Umbilical cord (tissue), 2 donors: ENCODE measurements around the gene DONSON. TPM values are rescaled to one million over a fixed set of nuclear protein-coding genes. Genes with fewer than 3 reads are reported as not detected.
"Not testable (repeated sequence)": the region's sequence is repeated elsewhere in the genome, so short reads cannot be mapped to it uniquely, and the experiment has no call there.

Source experiments
- DNase-seq: peaks from one replicate; pipeline ENCODE4 v3.0.0-alpha.2; 2015; ENCODE audit warnings: low spot score
- total RNA-seq: library from RNA; depleted of rRNA; stranded (reverse); fragments of >200 nt; gene quantifications from one replicate; pipeline ENCODE4 v1.2.3, GENCODE V29; 2014; ENCODE audit warnings: low replicate concordance; ENCODE audit not compliant: insufficient read depth

The DONSON gene, protein sequence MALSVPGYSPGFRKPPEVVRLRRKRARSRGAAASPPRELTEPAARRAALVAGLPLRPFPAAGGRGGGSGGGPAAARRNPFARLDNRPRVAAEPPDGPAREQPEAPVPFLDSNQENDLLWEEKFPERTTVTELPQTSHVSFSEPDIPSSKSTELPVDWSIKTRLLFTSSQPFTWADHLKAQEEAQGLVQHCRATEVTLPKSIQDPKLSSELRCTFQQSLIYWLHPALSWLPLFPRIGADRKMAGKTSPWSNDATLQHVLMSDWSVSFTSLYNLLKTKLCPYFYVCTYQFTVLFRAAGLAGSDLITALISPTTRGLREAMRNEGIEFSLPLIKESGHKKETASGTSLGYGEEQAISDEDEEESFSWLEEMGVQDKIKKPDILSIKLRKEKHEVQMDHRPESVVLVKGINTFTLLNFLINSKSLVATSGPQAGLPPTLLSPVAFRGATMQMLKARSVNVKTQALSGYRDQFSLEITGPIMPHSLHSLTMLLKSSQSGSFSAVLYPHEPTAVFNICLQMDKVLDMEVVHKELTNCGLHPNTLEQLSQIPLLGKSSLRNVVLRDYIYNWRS
- total RNA-seq, result 15.2 TPM

DNA sequence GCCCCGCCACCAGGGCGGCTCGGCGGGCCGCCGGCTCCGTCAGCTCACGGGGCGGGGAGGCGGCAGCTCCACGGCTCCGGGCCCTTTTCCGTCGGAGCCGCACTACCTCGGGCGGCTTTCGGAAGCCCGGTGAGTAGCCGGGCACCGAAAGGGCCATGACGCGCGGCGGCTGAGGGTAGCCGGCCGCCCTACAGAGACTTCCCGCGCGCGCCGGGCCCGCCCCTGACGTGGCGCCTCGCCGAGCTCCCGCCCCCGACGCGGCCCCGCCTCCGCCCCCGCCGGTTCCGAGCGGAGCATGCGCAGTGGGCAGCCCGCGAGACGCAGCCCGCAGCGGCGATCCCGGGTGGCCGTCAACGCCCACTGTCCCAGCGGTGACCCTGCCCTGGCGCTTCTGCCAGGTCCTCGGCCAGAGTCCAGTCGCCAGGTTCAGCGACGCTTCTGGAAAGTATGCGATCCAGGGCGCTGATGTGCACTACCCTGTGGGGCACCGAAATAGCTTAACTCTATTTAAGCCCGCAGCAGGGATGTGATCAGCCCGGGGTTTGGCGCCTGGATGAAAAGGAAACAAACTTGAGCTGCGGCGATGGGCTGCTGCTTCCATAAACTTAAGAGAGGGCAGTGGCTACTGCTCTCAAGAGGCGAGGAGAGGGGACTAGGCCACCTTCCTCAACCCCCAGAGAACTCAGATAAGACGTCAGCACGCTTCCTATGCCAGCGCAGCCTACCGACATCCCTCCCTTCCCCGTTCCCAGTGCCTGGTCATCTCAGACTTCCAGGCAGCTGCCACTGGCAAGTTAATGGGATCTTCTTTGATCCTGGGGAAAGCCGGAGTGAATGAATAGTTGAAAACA is at the start of gene DONSON:
DONSON (minus strand) TSS at position 200 of the 851 bp plus-strand sequence; CDS start at position 157, 43 bp downstream.
- DNase-seq, result peak; percentile 92

DNA sequence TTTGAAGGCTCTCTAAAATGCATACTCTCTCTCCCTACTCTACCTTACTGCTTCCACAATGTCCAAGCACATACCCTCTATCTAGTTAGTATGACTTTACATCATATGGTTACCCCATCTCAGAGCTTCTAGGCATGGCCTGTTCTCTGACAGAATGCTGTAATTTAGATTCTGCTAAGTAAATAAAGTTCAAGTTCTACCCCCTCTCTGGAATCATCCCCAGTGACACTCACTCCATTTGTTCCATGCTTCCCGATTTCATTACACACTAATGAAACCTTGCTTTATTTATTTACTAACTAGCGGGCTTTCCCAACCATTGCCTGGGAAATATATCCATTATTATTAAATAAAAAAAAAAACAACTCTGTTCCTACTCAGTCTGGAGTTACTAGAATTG is 45.8 kb upstream of the DONSON start:
- DNase-seq, result no peak

DNA sequence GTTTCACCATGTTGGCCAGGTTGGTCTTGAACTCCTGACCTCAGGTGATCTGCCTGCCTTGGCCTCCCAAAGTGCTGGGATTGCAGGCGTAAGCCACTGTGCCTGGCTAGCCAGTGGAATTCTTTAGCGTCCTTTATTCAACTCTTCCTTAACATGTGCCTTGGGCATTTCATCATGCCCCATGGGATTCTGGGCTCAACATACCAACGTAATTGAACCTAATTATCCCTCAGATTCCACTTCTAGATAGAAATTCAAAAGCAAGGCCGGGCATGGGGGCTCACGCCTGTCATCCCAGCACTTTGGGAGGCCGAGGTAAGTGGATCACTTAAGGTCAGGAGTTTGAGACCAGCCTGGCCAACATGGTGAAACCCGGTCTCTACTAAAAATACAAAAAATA is 37.7 kb upstream of the DONSON start:
- not testable (repeated sequence) for DNase-seq

DNA sequence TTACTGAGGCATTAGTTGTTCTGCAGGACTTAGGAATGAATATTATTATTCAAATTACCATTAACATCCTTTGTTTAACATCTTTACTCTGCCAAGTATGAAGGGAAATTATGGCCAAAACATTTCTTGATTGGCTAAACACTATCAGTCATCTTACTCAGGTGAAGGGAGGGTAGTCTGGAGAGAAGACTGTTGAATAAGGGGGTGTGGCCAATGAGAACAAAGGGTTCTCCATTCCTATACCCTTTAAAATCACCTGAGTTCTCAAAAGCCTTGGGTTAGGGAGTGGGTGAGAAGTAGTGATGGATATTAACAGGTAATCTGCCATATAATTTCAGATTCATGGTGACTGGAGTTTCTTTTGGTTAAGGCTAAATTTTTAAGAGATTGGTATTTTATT is 33.8 kb upstream of the DONSON start:
- DNase-seq, result no peak

DNA sequence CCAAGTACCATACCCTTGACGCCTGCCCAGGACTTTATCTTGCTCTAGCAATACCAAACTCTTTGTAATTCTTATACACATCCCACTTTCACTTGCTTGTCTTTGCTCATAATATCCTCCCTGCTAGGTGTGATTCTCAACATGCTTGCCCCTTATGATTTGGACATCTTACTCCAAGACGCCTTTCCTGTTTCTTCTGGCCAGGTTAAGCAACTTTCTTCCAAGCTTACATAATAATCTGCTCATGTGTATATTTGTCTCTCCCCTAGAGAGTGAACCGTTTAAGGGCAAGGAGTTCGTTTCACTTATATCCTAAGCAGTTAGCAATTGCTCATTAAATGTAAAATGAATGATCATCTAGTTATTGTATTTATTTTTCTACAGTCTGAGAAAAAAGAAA is 31.2 kb upstream of the DONSON start:
- no peak for DNase-seq

DNA sequence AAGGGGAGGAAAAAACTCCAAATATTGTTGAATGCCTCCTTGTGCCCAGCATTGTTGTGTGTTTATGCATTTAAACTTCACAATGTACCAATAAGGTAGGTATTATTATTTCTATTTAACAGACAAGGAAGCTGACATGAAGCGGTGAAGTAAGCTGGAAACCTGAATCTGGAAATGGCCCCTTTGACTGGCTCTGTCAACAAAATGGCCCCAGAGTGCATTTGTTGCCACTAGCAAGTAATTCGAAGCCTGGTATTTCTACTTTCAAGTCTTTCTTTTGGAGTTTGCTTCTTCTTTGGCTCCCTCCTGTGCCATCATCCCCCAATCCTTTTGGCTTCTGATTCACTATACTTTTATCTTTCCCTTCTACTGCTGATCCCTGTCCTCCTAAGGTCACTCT is 29.9 kb upstream of the DONSON start:
- no peak for DNase-seq

DNA sequence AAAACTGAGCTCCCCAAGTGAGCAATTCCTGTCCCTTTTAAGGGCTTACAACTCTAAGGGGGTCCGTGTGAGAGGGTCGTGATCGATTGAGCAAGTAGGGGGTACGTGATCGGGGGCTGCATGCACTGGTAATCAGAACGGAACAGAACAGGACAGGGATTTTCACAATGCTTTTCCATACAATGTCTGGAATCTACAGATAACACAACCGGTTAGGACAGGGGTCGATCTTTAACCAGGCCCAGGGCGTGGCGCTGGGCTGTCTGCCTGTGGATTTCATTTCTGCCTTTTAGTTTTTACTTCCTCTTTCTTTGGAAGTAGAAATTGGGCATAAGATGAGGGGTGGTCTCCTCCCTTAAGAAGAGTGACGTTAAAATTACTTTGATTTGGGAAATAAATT is 29.1 kb upstream of the DONSON start:
- not testable (repeated sequence) for DNase-seq

DNA sequence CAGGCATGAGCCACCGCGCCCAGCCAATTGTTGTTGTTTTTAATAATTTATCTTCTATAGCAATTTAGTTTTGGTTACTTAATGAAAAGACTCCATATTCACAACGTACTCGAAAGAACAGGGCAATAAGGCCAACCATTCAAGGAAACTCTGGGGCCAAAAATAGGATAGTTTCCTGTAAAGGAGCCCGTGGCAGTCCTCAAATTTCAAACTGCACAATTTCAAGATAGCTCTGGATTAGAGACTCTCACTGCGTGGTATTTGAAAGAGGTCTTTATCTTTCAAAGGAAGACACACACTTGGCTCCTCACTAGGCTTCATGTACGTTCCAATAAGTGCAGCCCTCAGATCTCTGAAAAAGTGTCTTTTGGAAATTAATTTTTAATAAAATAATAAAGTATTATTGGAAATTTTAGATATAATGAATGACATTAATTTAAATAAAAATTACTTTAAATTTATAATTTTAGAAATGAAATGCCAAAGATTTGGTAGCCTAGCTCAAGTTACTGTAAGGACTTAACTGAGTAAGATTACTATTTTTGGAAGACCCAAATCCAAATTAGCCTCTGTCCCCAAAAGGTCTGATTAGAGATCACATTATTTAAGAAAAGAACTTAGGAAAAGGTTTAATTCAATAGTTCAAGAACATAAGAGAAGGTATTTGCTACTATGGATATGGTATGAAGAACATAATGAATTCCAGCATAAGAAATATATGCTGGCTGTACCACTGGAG is 22.7 kb upstream of the DONSON start:
- no peak for DNase-seq

DNA sequence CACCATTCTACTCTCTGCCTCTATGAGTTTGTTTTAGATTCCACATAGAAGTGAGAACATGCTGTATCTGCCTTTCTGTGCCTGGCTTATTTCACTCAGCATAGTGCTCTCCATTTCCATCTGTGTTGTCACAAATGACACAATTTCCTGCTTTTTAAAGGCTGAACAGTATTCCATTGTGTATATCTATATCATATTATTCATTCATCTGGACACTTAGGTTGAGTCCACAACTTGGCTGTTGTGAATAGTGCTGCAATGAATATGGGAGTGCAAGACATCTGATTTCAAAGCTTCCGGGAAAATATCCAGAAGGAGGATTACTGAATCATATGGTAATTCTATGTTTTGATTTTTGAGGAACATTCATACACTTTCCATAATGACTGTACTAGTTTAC is 20.1 kb upstream of the DONSON start:
- peak; percentile 61 for DNase-seq

DNA sequence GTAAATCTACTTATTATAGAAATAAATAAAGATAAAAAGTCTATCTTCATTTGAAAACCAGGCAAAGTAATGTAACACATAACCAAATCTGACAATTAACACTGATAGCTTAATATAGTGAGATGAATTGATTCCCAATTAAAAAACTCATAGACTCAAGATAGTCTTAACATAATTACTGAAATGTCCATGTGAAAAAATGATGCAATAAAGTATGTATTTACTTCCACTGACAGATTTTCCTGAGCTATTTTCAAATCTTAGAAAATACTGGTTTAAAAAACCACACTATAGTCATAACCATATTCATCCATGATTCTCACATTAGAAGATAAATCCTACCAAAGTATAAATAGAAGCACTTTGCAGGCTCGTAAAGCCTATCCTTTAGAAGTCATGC is 9.6 kb upstream of the DONSON start:
- DNase-seq, result no peak

DNA sequence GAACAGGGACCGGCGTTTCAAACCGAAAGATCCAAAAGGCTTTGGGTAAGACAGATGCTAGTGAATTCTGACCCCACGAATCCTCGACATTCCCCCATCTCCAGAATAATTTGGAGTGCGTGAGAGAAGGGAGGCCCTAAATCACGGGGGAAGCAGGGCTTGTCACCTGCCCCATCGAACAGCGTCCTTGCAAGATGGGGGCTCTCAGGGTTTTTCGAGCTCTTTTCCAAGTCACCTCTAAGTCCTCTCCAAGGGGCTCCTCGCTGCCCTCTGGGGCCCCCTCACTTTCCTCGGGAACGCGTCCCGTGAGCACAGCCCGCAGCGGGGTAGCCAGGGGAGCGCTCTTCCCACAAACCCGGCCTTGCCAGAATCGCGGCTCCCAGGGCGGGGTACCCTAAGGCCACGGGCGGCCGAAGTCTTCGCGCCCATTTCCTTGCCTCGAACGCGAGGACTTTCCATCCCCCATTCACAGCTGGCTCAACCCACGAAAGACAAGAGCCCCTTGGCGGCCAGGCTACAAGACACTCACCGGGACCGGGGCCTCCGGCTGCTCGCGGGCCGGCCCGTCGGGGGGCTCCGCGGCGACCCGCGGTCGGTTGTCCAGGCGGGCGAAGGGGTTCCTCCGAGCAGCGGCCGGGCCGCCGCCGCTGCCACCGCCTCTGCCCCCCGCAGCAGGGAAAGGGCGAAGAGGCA is 546 bp downstream of the DONSON start:
- peak; percentile 56 for DNase-seq

DNA sequence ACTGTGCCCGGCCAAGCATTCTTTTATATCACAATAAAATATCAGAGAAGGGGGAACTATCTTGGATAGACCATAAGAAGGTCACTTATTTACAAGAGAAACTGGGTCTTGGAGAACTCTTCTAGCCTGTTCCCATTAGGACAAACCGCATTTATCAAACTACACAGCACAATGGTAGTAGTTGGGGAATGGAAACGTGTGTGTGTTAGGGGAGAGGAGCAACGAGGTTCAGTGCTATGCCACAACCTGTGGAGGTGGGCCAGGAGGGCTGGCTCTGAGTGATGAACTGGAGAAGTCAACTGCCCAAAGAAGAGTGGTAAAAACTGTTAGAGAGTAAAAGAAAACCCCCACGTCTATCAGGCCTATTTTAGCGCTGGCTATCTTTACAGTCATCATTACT is 1.6 kb downstream of the DONSON start:
- no peak for DNase-seq

DNA sequence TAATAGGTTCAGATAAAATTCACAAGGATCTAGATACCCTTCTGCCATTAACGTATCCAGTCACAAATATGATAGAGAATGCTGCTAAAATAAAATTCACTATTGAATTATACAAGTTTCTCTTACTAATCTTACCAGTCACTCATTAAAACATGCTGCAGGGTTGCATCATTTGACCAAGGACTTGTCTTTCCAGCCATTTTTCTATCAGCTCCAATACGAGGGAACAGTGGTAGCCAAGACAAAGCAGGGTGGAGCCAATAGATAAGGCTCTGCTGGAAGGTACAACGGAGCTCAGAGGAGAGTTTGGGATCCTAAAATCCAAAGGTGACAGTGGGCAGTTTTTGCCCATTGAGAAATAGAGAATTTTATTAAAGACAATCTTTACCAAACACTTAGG is 4.0 kb downstream of the DONSON start:
- DNase-seq, result no peak

DNA sequence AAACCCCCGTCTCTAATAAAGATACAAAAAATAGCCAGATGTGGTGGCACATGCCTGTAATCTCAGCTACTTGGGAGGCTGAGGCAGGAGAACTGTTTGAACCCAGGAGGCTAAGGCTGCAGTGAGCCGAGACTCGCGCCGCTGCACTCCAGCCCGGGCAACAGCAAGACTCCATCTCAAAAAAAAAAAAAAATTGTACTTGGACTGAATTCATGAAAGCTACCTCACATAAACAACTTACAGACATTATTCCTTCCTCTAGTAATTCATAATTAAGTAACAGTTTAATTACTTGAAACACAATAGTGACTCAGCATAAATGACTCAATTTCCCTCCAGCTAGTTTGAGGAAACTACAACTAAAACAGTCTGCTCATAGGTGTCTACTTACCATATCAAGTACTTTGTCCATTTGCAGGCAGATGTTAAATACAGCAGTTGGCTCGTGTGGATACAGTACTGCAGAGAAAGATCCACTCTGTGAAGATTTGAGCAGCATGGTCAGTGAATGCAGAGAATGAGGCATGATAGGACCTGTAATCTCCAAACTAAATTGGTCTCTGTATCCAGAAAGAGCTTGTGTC is 9.4 kb downstream of the DONSON start:
- DNase-seq, result no peak

DNA sequence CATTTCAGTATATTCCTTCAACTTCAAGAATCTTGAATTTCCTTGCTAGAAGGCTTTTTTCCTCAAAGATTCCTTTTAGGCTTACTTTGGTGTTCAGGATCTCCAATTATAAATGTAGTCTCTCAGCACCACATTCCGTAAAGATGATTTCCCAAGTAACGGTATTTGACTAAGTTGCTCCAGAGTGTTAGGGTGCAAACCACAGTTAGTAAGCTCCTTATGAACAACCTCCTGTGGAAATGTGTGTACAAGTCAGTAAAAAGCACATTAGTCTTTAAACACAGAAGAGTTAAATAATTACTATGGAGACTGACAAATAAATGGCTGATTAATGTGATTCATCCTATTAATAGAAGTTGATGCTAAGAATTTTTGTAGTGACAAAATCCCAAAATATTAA is 10.3 kb downstream of the DONSON start:
- DNase-seq, result no peak

DNA sequence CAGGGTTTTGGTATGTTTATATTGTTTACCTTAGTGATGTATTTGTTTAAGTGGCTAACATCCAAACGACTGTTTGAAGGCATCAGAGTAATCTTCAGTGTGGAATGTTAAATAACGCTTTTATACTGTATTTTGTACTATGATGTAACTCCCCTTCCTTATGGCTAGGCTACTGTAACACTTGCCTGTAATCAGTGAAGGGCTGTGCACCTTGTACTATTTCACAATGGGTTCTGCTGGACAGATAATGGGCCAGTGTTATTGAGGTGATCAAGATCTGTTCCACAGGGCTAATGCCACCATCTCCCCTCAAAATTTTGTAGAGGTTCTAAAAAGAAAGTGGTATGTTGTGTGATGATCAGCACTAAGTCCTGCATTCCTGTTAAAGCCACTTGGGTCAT is 11.7 kb downstream of the DONSON start:
- not testable (repeated sequence) for DNase-seq

DNA sequence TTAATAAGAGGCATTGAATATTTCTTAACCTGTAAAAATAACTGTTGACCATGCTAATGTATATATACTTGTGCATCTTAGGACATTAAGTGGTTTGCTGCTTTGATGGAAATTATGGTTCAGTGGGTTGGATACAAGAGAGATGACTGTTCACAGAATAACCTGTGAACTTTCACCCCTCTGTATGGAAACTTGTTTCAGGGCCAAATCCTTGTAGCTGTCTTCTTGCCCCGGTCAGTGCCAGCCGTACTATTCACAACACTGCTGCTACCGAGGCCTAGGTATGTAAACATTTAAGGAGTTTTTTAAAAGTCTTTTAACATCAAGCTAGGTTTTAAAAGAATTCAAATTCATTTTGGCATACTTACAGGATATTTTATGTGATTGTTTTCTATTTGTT is 16.1 kb downstream of the DONSON start:
- DNase-seq, result no peak

DNA sequence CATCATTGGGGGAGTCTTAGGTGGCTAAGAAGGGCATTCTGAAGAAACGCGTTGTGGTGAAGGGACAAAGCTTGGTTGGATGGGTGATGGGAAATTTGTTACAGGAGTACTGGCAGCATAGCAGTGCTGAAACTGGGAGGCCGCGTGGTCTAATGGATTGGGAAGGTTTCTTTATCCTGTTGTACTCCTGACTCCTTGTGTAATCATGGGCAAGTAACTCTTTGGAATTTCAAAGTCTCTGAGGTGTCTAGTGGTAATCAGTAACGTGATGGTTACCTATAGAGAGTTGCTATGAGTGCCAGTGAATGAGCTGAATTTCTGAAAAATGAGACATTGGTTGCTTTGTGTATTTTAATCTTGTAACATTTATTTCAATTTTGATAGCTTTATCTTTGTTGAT is 18.5 kb downstream of the DONSON start:
- DNase-seq, result no peak

DNA sequence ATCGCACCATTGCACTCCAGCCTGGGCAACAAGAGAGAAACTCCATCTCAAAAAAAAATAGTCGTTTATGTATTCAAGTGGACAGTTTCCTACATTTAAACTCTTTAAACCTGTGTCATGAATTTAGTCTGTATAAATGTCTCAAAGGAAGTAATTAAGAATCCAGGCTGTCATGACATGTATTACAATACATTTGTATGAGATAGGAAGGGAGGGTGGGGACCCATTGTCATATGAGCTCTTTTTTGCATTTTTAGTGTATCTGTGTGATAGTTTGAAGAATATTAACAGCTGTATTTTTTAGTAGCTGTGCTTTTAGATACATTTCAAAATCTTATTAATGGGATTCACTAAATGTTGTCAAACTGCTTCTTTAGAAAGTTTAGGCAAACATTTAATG is 20.0 kb downstream of the DONSON start:
- DNase-seq, result no peak

DNA sequence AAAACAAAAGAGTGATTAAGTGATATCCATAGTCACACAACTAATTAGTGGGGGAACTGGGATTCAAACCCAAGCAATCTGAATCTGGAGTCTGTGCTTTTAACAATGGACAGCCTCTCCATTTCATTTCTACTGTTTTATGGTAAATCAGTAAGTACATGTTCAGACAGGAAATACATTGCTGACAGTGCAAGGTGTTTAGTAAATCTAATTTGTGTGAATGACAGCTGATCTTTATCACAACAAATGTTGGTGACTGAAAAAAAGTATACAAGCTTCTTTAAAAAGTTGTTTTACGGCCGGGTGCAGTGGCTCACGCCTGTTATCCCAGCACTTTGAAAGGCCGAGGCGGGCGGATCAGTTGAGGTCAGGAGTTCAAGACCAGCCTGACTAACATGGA is 20.6 kb downstream of the DONSON start:
- DNase-seq, result no peak

DNA sequence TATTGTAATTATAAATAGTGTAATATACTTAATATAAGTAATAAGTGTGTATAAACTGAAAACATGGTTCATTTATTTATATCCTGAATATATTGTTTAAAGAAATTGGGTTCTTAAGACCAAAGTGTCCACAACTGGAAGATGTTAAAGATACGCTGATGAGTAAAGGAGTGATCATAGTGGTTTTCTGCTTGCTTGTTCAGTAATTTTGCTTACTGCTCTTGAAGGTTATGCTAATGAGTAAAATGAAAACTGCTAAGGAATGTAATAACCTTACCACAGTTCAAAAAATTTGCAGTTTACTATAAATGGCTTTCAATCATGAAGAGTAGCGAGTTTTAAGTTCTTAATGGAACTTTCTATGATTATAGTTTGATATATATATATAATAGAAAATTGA is 22.0 kb downstream of the DONSON start:
- DNase-seq, result no peak
